Esophagus squamous epithelium (tissue), 4 donors: ENCODE results near the gene PRKCE.

Source experiments
- POLR2A ChIP-seq, 4 donors: fragments of 450-650 bp; IDR thresholded peaks; one replicate each; pipeline ENCODE4 v1.6.1; 2017; ENCODE audit warnings: antibody characterized with exemption in 4 of 4, mild to moderate bottlenecking in 4 of 4, moderate library complexity in 3 of 4
- TF ChIP-seq, protein P1 (sequence below), 6 experiments: fragments of 450-650 bp in 4 of 6; fragments of 200-600 bp in 2 of 6; sonication (generic) in 2 of 6; IDR thresholded peaks; one replicate each; pipeline ENCODE4 v1.5.1; 2016 to 2019; ENCODE audit warnings: antibody characterized with exemption in 6 of 6, mild to moderate bottlenecking in 4 of 6, moderate library complexity in 4 of 6

DNA sequence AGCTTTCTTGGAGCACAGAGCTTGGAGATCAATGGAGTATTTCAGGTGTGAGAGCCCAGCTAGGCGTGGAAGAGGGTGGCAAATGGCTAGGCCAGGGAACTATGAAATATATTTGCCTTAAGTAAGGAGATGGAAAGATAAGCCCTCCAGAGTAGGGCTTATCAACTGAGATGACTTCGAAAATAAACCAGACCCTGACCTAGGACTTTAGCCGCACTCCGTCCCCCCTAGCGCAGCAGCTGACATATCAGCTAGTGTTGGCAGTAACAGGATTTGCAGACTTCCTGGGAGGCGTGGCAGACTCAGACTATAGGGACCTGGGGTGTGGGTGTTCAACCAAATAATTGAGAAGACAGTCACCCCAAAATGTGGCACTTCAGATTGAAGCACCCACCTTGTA lies 518.0 kb downstream of the PRKCE start:
- TF ChIP-seq, protein P1, sequence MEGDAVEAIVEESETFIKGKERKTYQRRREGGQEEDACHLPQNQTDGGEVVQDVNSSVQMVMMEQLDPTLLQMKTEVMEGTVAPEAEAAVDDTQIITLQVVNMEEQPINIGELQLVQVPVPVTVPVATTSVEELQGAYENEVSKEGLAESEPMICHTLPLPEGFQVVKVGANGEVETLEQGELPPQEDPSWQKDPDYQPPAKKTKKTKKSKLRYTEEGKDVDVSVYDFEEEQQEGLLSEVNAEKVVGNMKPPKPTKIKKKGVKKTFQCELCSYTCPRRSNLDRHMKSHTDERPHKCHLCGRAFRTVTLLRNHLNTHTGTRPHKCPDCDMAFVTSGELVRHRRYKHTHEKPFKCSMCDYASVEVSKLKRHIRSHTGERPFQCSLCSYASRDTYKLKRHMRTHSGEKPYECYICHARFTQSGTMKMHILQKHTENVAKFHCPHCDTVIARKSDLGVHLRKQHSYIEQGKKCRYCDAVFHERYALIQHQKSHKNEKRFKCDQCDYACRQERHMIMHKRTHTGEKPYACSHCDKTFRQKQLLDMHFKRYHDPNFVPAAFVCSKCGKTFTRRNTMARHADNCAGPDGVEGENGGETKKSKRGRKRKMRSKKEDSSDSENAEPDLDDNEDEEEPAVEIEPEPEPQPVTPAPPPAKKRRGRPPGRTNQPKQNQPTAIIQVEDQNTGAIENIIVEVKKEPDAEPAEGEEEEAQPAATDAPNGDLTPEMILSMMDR (IDR thresholded peaks at IDR 0.05): no peak
- TF ChIP-seq POLR2A (IDR thresholded peaks at IDR 0.05): no peak
